A549 (cell line): ENCODE data around the gene CNTNAP2.

Source experiments
- CBX2 ChIP-seq: fragments of 200-600 bp; sonication (generic); IDR thresholded peaks from 2 replicates; pipeline ENCODE4 v1.6.1; 2016; ENCODE audit warnings: low read depth, mild to moderate bottlenecking, borderline replicate concordance
- CEBPB ChIP-seq, 2 experiments: fragments of >200 bp in 1 of 2; sonication (Bioruptor Twin) in 1 of 2; formaldehyde crosslinking in 1 of 2; IDR thresholded peaks; 2 replicates each; pipeline ENCODE4 v1.6.1; 2012 to 2016
- CHD4 ChIP-seq: fragments of 200-600 bp; sonication (generic); IDR thresholded peaks from 2 replicates; pipeline ENCODE4 v1.6.1; 2016; ENCODE audit warnings: antibody characterized with exemption, mild to moderate bottlenecking, borderline replicate concordance
- CTCF ChIP-seq: fragments of >200 bp; sonication (Bioruptor Twin); formaldehyde crosslinking; IDR thresholded peaks from 3 replicates; pipeline ENCODE4 v1.5.1; 2016
- EP300 ChIP-seq, 2 experiments: fragments of >200 bp; sonication (Bioruptor Twin); formaldehyde crosslinking; IDR thresholded peaks; 2 replicates in 1 of 2; 3 replicates in 1 of 2; pipeline ENCODE4 v1.6.1; 2016 to 2017
- ESRRA ChIP-seq: fragments of 150-350 bp; IDR thresholded peaks from 2 replicates; pipeline ENCODE4 v1.6.1; 2014; ENCODE audit warnings: mild to moderate bottlenecking, low read length, borderline replicate concordance
- MAFK ChIP-seq: fragments of 450-650 bp; IDR thresholded peaks from 2 replicates; pipeline ENCODE4 v1.6.1; 2014; ENCODE audit not compliant: partially characterized antibody
- MYC ChIP-seq: IDR thresholded peaks from 2 replicates; pipeline ENCODE4 v1.6.1; 2012; ENCODE audit warnings: mild to moderate bottlenecking, inconsistent platforms, low read length, improper control_type of control experiment, borderline replicate concordance
- POLR2A ChIP-seq: IDR thresholded peaks from 2 replicates; pipeline ENCODE4 v1.6.1; 2012; ENCODE audit warnings: mild to moderate bottlenecking, low read length
- SREBF2 ChIP-seq: fragments of 450-650 bp; IDR thresholded peaks from 2 replicates; pipeline ENCODE4 v1.6.1; 2014; ENCODE audit warnings: mild to moderate bottlenecking, moderate library complexity
- USF2 ChIP-seq: fragments of 450-650 bp; IDR thresholded peaks from 2 replicates; pipeline ENCODE4 v1.6.1; 2014; ENCODE audit warnings: antibody characterized with exemption

DNA sequence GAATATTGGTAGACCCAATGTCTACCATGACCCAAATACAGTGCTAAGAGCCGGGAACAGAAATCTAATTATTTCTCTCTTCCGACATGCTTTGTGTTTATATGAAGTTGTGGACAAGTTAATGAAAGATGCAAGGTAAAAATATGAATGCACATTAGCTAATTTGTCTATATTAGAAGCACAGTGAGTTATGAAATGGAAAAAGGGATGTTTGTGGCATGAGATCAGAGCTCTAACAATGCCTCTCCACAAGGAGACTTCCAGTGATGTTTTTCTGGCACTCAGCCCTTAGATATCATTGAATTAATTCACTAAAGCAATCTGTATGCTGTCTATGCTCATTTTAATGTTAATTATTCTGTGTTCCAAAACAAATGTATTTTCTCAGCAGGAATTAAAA is 897.2 kb downstream of the CNTNAP2 start:
- TF ChIP-seq EP300 (IDR thresholded peaks at IDR 0.05), result no peak
- no peak for TF ChIP-seq POLR2A
- TF ChIP-seq CTCF, result no peak
- TF ChIP-seq CHD4, result no peak
- TF ChIP-seq CBX2, result no peak
- TF ChIP-seq USF2, result no peak
- TF ChIP-seq MAFK, result no peak
- no peak for TF ChIP-seq CEBPB (IDR thresholded peaks at IDR 0.05)
- no peak for TF ChIP-seq MYC
- no peak for TF ChIP-seq SREBF2
- TF ChIP-seq ESRRA, result no peak
